GM13977 (cell line): ENCODE results near the gene TTYH1.

ENCODE experiments used
- DNase-seq: peaks from one replicate; pipeline ENCODE4 v3.0.0; 2012; ENCODE audit warnings: low spot score
- CTCF ChIP-seq: IDR thresholded peaks from 2 replicates; pipeline ENCODE4 v1.5.1; 2012; ENCODE audit warnings: mild to moderate bottlenecking, control low read depth; ENCODE audit not compliant: insufficient read depth; ENCODE audit errors: extremely low read depth, missing control alignments
- in situ Hi-C: fragments of 300-500 bp; cut with MboI; formaldehyde crosslinking; loops from one replicate; pipeline ENCODE4 v1.12.0; 2022; ENCODE audit warnings: low sequenced_read_pairs, low pct_unique_long_range_greater_than_20kb, mixed read lengths, inconsistent platforms; ENCODE audit not compliant: unreplicated experiment

The TTYH1 gene

GRCh38 chr19:54418930-54419800 is 3.9 kb downstream of the TTYH1 start:
- DNase-seq: no peak
- in situ Hi-C loops: no loop called here
- TF ChIP-seq CTCF: no peak

- no peak for TF ChIP-seq CTCF
- DNase-seq: no peak
- in situ Hi-C loops: no loop called here
These were observed 4.8 kb downstream of the TTYH1 start for GRCh38 chr19:54420068-54420382.

GRCh38 chr19:54420383-54421168 is 5.3 kb downstream of the TTYH1 start:
- in situ Hi-C loops: no loop called here
- DNase-seq: no peak
- TF ChIP-seq CTCF: no peak

- in situ Hi-C loops: no loop called here
- no peak for TF ChIP-seq CTCF
- no peak for DNase-seq
These were observed 5.9 kb downstream of the TTYH1 start for GRCh38 chr19:54421169-54421516.

- no peak for DNase-seq
- in situ Hi-C loops: no loop called here
- TF ChIP-seq CTCF: no peak
These were observed 6.3 kb downstream of the TTYH1 start for GRCh38 chr19:54421521-54421920.

- in situ Hi-C loops: no loop called here
- no peak for DNase-seq
- TF ChIP-seq CTCF: no peak
These were observed 6.9 kb downstream of the TTYH1 start for GRCh38 chr19:54422136-54422535.
